ENCODE data around the gene BLACAT1. TPM values are rescaled to one million over a fixed set of nuclear protein-coding genes. Genes with fewer than 3 reads are reported as not detected.

Gene BLACAT1
- total and polyA plus RNA-seq, 2 of the 13 experiments (the other 11 are each of a cell fraction or from before 2014, with no cell fraction given): 1.2 to 2.8 TPM

- TF ChIP-seq LRRFIP1 (CRISPR knock-in tag; conservative IDR thresholded peaks at IDR 0.05) (no peak), ZBTB14 (CRISPR knock-in tag; IDR thresholded peaks at IDR 0.05) (no peak), ZNF350 (CRISPR knock-in tag; IDR thresholded peaks at IDR 0.05; ENCODE audit: borderline replicate concordance, low read depth) (0 out of 2 replicates have a peak, but pooled peaks have one; percentile 32), GATAD1 (CRISPR knock-in tag; IDR thresholded peaks at IDR 0.05) (0 out of 2 replicates have a peak, but pooled peaks have one; percentile 9), ZKSCAN8 (CRISPR knock-in tag; IDR thresholded peaks at IDR 0.05; ENCODE audit: borderline replicate concordance) (no peak), PAXIP1 (CRISPR knock-in tag; conservative IDR thresholded peaks at IDR 0.05) (0 out of 2 replicates have a peak, but pooled peaks have one; percentile 34), PREB (CRISPR knock-in tag; IDR thresholded peaks at IDR 0.05) (no peak), DR1 (CRISPR knock-in tag; IDR thresholded peaks at IDR 0.05) (no peak), TFE3 (CRISPR knock-in tag; IDR thresholded peaks at IDR 0.05) (no peak), IRF9 (CRISPR knock-in tag; IDR thresholded peaks at IDR 0.05; ENCODE audit: borderline replicate concordance) (peak; percentile 9; the same call in 1 of the 2 replicates), ZNF619 (CRISPR knock-in tag; IDR thresholded peaks at IDR 0.05) (no peak), RNF2 (conservative IDR thresholded peaks at IDR 0.05; ENCODE audit: low read depth) (no peak), ZSCAN21 (CRISPR knock-in tag; IDR thresholded peaks at IDR 0.05; ENCODE audit: borderline replicate concordance) (0 out of 2 replicates have a peak, but pooled peaks have one; percentile 15), HMG20B (CRISPR knock-in tag; conservative IDR thresholded peaks at IDR 0.05) (no peak), HOXA9 (CRISPR knock-in tag; IDR thresholded peaks at IDR 0.05; ENCODE audit: borderline replicate concordance) (no peak)
Observed at GRCh38 chr1:205449750-205450443, 5.9 kb downstream of the BLACAT1 start (continued).

Measured in HepG2 (cell line).